Uterus (tissue), 4 donors: ENCODE results near the gene ZNF850. TPM values are rescaled to one million over a fixed set of nuclear protein-coding genes. Genes with fewer than 3 reads are reported as not detected.

Experiments
- DNase-seq, 2 donors: peaks; one replicate each; pipeline ENCODE4 v3.0.0-alpha.2; 2019 to 2020
- H3K27ac ChIP-seq, 2 donors: fragments of 200-600 bp; sonication (generic); 1 replicate in 1 of 2; 2 replicates in 1 of 2; pipeline ENCODE4 v1.5.1; 2016 to 2018
- H3K27me3 ChIP-seq, 2 donors: fragments of 200-600 bp; sonication (generic); one replicate each; pipeline ENCODE4 v1.5.1; 2018 to 2019; ENCODE audit warnings: control low read depth in 1 of 2
- H3K36me3 ChIP-seq, 2 donors: fragments of 200-600 bp; sonication (generic); one replicate each; pipeline ENCODE4 v1.5.1; 2019; ENCODE audit warnings: control low read depth in 1 of 2
- H3K4me1 ChIP-seq, 2 donors: fragments of 200-600 bp; sonication (generic); one replicate each; pipeline ENCODE4 v1.5.1; 2018 to 2019; ENCODE audit warnings: control low read depth in 1 of 2
- H3K4me3 ChIP-seq, 2 donors: fragments of 200-600 bp; sonication (generic); 1 replicate in 1 of 2; 2 replicates in 1 of 2; pipeline ENCODE4 v1.5.1; 2018 to 2019; ENCODE audit warnings: mild to moderate bottlenecking in 1 of 2
- H3K9me3 ChIP-seq, 2 donors: fragments of 200-600 bp; sonication (generic); one replicate each; pipeline ENCODE4 v1.5.1; 2019; ENCODE audit warnings: control low read depth in 1 of 2
- CTCF ChIP-seq, 4 experiments: fragments of 200-600 bp in 2 of 4; fragments of 450-650 bp in 2 of 4; sonication (generic) in 2 of 4; IDR thresholded peaks; one replicate each; pipeline ENCODE4 v1.5.1; 2016 to 2019; ENCODE audit warnings: antibody characterized with exemption in 4 of 4, mild to moderate bottlenecking in 2 of 4, moderate library complexity in 1 of 4
- POLR2A ChIP-seq, 2 donors: fragments of 450-650 bp; IDR thresholded peaks; one replicate each; pipeline ENCODE4 v1.6.1; 2016; ENCODE audit warnings: antibody characterized with exemption in 2 of 2, mild to moderate bottlenecking in 1 of 2, moderate library complexity in 1 of 2
- intact Hi-C: fragments of 100-400 bp; cut with DNase I; formaldehyde crosslinking; loops from one replicate; pipeline ENCODE4 v1.15.1; 2023; ENCODE audit warnings: low total_unique reads
- total RNA-seq, 4 donors: library from RNA; depleted of rRNA in 3 of 4; stranded (reverse); fragments of >200 nt in 3 of 4; gene quantifications; one replicate each; pipeline versions ENCODE4 v1.1.0 to v1.2.4, GENCODE V29; 2014 to 2023
- donor health status: DM: yes; HTN: yes; CAD: no.

The ZNF850 gene
- total RNA-seq, 4 donors from 2014 or later: 1.8 to 23.5 (median 7.3) TPM

GRCh38 chr19:36688058-36688457, 84.5 kb downstream of the ZNF850 start:
- Histone ChIP-seq H3K4me1 (no peaks in the 10 kb centered on the region), H3K27me3 (no peaks in the 10 kb centered on the region), H3K36me3 (no peaks in the 10 kb centered on the region), H3K4me3 (peak overlapping the region; percentile 65 to 73), H3K27ac (peak overlapping the region in 1 of 2 donors; percentile 71), H3K9me3 (no peaks in the 10 kb centered on the region)
- no peak for DNase-seq
- intact Hi-C loops: no loop called here
- TF ChIP-seq POLR2A (IDR thresholded peaks at IDR 0.05): no peak
- TF ChIP-seq CTCF (IDR thresholded peaks at IDR 0.05): no peak

GRCh38 chr19:36687214-36688056, 85.2 kb downstream of the ZNF850 start, which contains the start of gene ZNF567:
ZNF567 (plus strand) TSS chr19:36687612; CDS start chr19:36694868, 7,256 bp downstream.
- Histone ChIP-seq H3K4me3 (peak within 1 kb of the TSS; percentile 65 to 73), H3K4me1 (no peaks in the 10 kb centered on the region), H3K36me3 (no peaks in the 10 kb centered on the region), H3K9me3 (no peaks in the 10 kb centered on the region), H3K27me3 (no peaks in the 10 kb centered on the region), H3K27ac (peak within 1 kb of the TSS; percentile 61 to 71)
- TF ChIP-seq POLR2A (IDR thresholded peaks at IDR 0.05): peak; percentile 30 to 68
- TF ChIP-seq CTCF (IDR thresholded peaks at IDR 0.05): no peak
- DNase-seq: peak; percentile 97
- intact Hi-C loops: no loop called here

GRCh38 chr19:36686365-36687213, 86.0 kb downstream of the ZNF850 start:
- H3K27ac ChIP-seq: peak overlapping the region; percentile 56 to 71
- TF ChIP-seq POLR2A (IDR thresholded peaks at IDR 0.05) (no peak), CTCF (IDR thresholded peaks at IDR 0.05) (no peak)
- H3K4me3 ChIP-seq: peak overlapping the region; percentile 65 to 73
- no peaks in the 10 kb centered on the region for H3K9me3 ChIP-seq
- H3K27me3 ChIP-seq: no peaks in the 10 kb centered on the region
- peak in 1 of 2 donors; percentile 17 for DNase-seq
- intact Hi-C loops: no loop called here
- H3K4me1 ChIP-seq: no peaks in the 10 kb centered on the region
- no peaks in the 10 kb centered on the region for H3K36me3 ChIP-seq

GRCh38 chr19:36685835-36686234, 86.8 kb downstream of the ZNF850 start:
- Histone ChIP-seq H3K27ac (no peak overlapping the region), H3K27me3 (no peaks in the 10 kb centered on the region), H3K4me3 (no peak overlapping the region), H3K36me3 (no peaks in the 10 kb centered on the region), H3K9me3 (peaks cover 0 to 6% of the 10 kb centered on the region in 2 donors), H3K4me1 (no peaks in the 10 kb centered on the region)
- TF ChIP-seq CTCF (IDR thresholded peaks at IDR 0.05) (no peak), POLR2A (IDR thresholded peaks at IDR 0.05) (no peak)
- intact Hi-C loops: no loop called here
- no peak for DNase-seq
